ENCODE data around the gene KRT86. TPM values are rescaled to one million over a fixed set of nuclear protein-coding genes. Genes with fewer than 3 reads are reported as not detected.

Gene KRT86
- total and polyA plus RNA-seq, 2 donors (not counting 1 experiment from before 2014, with no cell fraction given) = not detected

DNA sequence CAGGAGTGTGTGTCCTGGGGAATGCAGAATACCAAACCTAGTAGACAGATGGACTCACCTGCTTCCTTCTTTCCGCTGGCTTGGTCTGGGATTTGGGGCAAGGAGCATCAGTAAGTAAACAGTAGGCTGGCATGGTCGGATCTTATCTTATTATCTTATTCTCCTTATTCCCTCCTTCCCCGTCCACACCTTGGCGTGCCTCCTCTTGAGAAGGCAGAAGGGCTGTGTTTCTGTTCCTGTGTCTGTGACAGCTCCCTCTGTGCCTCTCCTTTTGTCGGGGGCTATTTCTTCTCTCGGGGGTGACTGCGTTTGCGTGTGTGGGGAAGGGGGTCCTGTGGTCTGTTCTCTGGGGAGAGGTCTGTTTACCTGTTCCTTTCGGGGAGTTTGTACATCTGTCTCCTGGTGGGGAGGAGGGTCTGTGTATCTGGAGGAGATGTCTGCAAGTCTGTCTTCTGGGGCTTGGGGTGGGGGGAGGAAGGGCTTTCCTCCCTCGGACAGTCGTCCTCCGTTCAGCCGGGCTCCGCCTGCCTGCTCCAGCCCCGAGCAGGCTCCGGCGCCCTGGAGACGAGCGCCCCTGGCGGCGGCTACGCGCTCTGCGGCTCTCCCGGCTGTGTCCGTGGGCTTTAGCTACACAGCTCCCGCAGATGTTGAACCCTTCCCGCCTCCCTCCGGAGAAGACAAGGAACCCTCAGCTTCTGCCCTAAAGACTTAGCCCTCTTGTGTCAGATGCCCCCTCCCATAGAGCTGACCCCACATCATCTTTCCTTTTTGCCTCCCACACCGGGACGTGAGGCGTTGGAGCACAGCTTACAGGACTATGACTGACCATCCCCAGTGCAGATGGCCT, 4.4 kb downstream of the KRT86 start:
- H3K4me1 Mint-ChIP-seq = peaks cover 6% of the 10 kb centered on the region
- H3K79me2 ChIP-seq (ENCODE audit: control insufficient read depth, insufficient read depth, low read length) = no peaks in the 10 kb centered on the region
- DNase-seq = peak; percentile 64
- no peak overlapping the region for H3K4me3 ChIP-seq (ENCODE audit: control extremely low read depth in 1 of 5, extremely low read depth in 1 of 5, insufficient read depth in 1 of 5, low read depth in 2 of 5, low read length in 4 of 5)
- intact Hi-C loops (cut with micrococcal nuclease) = no loop called here
- peaks cover 61% of the 10 kb centered on the region for H3K27me3 Mint-ChIP-seq
- H3K4me1 ChIP-seq (ENCODE audit: control insufficient read depth in 2 of 2, insufficient read depth in 2 of 2, low read length in 2 of 2) = peaks cover 4% of the 10 kb centered on the region in 2 donors
- H3K27ac Mint-ChIP-seq = no peak overlapping the region
- peak overlapping the region; percentile 31 for H3K4me2 ChIP-seq (replicated peaks; ENCODE audit: low read depth, low read length, poor library complexity, severe bottlenecking)
- no peaks in the 10 kb centered on the region for H3K9me3 ChIP-seq (ENCODE audit: control extremely low read depth in 1 of 3, control insufficient read depth in 2 of 3, insufficient read depth in 1 of 3, low read length in 2 of 3)
- TF ChIP-seq, protein P1, sequence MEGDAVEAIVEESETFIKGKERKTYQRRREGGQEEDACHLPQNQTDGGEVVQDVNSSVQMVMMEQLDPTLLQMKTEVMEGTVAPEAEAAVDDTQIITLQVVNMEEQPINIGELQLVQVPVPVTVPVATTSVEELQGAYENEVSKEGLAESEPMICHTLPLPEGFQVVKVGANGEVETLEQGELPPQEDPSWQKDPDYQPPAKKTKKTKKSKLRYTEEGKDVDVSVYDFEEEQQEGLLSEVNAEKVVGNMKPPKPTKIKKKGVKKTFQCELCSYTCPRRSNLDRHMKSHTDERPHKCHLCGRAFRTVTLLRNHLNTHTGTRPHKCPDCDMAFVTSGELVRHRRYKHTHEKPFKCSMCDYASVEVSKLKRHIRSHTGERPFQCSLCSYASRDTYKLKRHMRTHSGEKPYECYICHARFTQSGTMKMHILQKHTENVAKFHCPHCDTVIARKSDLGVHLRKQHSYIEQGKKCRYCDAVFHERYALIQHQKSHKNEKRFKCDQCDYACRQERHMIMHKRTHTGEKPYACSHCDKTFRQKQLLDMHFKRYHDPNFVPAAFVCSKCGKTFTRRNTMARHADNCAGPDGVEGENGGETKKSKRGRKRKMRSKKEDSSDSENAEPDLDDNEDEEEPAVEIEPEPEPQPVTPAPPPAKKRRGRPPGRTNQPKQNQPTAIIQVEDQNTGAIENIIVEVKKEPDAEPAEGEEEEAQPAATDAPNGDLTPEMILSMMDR (IDR thresholded peaks at IDR 0.05) = peak; percentile 93
- TF ChIP-seq EZH2 (IDR thresholded peaks at IDR 0.05; ENCODE audit: borderline replicate concordance, insufficient read depth, low read depth, low read length, poor library complexity, severe bottlenecking) = no peak
- no peak overlapping the region for H3K27ac ChIP-seq (ENCODE audit: low read length in 2 of 2)
- ATAC-seq (ENCODE audit: low read depth) = peak; percentile 81
- peak overlapping the region; percentile 52 for H2AFZ ChIP-seq (ENCODE audit: insufficient read depth, low read depth, low read length, poor library complexity, severe bottlenecking)
- H3K9me3 Mint-ChIP-seq (ENCODE audit: insufficient read depth) = no peaks in the 10 kb centered on the region
- no peaks in the 10 kb centered on the region for H4K20me1 ChIP-seq (ENCODE audit: control insufficient read depth, insufficient read depth, low read length, poor library complexity, severe bottlenecking)
- H3K9ac ChIP-seq (ENCODE audit: low read length) = no peak overlapping the region
- ChIA-PET CTCF (interaction anchor here (0.7 to 2.8 kb wide), 16 partner anchors 7 to 102 kb away, joined by 3 to 11 read pairs (median 3); no protein-coding TSS in a partner anchor), POLR2A (no interaction called here)
- 16% methylated on average over 27 of the region's 32 CpGs for WGBS (ENCODE audit: insufficient coverage)
- no peaks in the 10 kb centered on the region for H3K36me3 ChIP-seq (replicated peaks in 1 of 2; ENCODE audit: control extremely low read depth in 1 of 2, control insufficient read depth in 1 of 2, extremely low read depth in 1 of 2, insufficient read depth in 2 of 2, low read length in 1 of 2)
- H3K27me3 ChIP-seq (replicated peaks in 1 of 4; ENCODE audit: control extremely low read depth in 1 of 4, control insufficient read depth in 3 of 4, insufficient read depth in 4 of 4, low read length in 3 of 4) = peaks cover 0 to 29% (median 5%) of the 10 kb centered on the region in 4 experiments
- no peak overlapping the region for H3K4me3 Mint-ChIP-seq
